ENCODE data around the gene ZBED6. TPM values are rescaled to one million over a fixed set of nuclear protein-coding genes. Genes with fewer than 3 reads are reported as not detected.

The ZBED6 gene
- total and polyA plus RNA-seq, 10 of the 15 experiments (the other 5 are each of a cell fraction or from before 2014, with no cell fraction given) = 0.13 to 15.9 (median 4.8) TPM

- TF ChIP-seq IKZF2 (IDR thresholded peaks at IDR 0.05) = peak; percentile 60; a peak in 3 of 4 replicates
- TF ChIP-seq SP1 (IDR thresholded peaks at IDR 0.05; ENCODE audit: low read depth, low read length) = peak; percentile 45
- 0 out of 2 replicates have a peak, but pooled peaks have one; percentile 34 for TF ChIP-seq IKZF1 (conservative IDR thresholded peaks at IDR 0.05)
- TF ChIP-seq FOS (IDR thresholded peaks at IDR 0.05; ENCODE audit: borderline replicate concordance, extremely low read depth, insufficient read length) = no peak
- no peak for TF ChIP-seq BACH1 (IDR thresholded peaks at IDR 0.05; ENCODE audit: borderline replicate concordance)
- peak; percentile 58 to 60; a peak in 2 of 4 replicates for TF ChIP-seq BHLHE40 (IDR thresholded peaks at IDR 0.05; ENCODE audit: borderline replicate concordance in 1 of 2, low read depth in 2 of 2, low read length in 1 of 2)
- peak; percentile 64; the same call in 1 of the 2 replicates for TF ChIP-seq TCF3 (IDR thresholded peaks at IDR 0.05; ENCODE audit: borderline replicate concordance, insufficient read depth, low read depth, low read length)
- peak; percentile 71 for TF ChIP-seq SMAD5 (IDR thresholded peaks at IDR 0.05; ENCODE audit: low read depth)
- TF ChIP-seq ZNF384 (IDR thresholded peaks at IDR 0.05; ENCODE audit: borderline replicate concordance, low read depth, low read length) = no peak
- TF ChIP-seq GATAD2B (conservative IDR thresholded peaks at IDR 0.05; ENCODE audit: low read depth) = no peak
- peak; percentile 48; the same call in 1 of the 2 replicates for TF ChIP-seq CREB1 (IDR thresholded peaks at IDR 0.05; ENCODE audit: low read depth)
- TF ChIP-seq POLR2A (IDR thresholded peaks at IDR 0.05; ENCODE audit: low read depth, low read length) = peak; percentile 96
- TF ChIP-seq POLR2AphosphoS5 (IDR thresholded peaks at IDR 0.05; ENCODE audit: low read length) = peak; percentile 90
- peak; percentile 65 for TF ChIP-seq GABPA (IDR thresholded peaks at IDR 0.05; ENCODE audit: low read depth)
- no peak for TF ChIP-seq KDM1A (IDR thresholded peaks at IDR 0.05; ENCODE audit: borderline replicate concordance)
- 0 out of 2 replicates have a peak, but pooled peaks have one; percentile 14 for TF ChIP-seq CHD2 (IDR thresholded peaks at IDR 0.05; ENCODE audit: borderline replicate concordance, low read depth, low read length)
- TF ChIP-seq RUNX3 (IDR thresholded peaks at IDR 0.05; ENCODE audit: low read length) = peak; percentile 76
- TF ChIP-seq CREM (IDR thresholded peaks at IDR 0.05; ENCODE audit: low read depth) = peak; percentile 32; the same call in 1 of the 2 replicates
- peak; percentile 41; the same call in 1 of the 2 replicates for TF ChIP-seq MTA3 (IDR thresholded peaks at IDR 0.05; ENCODE audit: borderline replicate concordance, low read length)
- no peak for TF ChIP-seq PRDM15 (CRISPR knock-in tag; IDR thresholded peaks at IDR 0.05)
- TF ChIP-seq POLR2AphosphoS2 (IDR thresholded peaks at IDR 0.05; ENCODE audit: low read depth, low read length) = 0 out of 2 replicates have a peak, but pooled peaks have one; percentile 41
- no peak for TF ChIP-seq SREBF1 (IDR thresholded peaks at IDR 0.05; ENCODE audit: low read length)
- TF ChIP-seq SIX5 (IDR thresholded peaks at IDR 0.05; ENCODE audit: low read depth, low read length, severe bottlenecking) = no peak
- peak; percentile 45; the same call in 1 of the 2 replicates for TF ChIP-seq ZNF687 (IDR thresholded peaks at IDR 0.05)
Observed at GRCh38 chr1:203765029-203765837, 30.2 kb upstream of the ZBED6 start, which contains the start of gene LAX1 (continued).
